ENCODE data around the gene DCP1A. TPM values are rescaled to one million over a fixed set of nuclear protein-coding genes. Genes with fewer than 3 reads are reported as not detected.

The DCP1A gene
- total RNA-seq, 1 experiment from 2014 or later: 12.7 TPM

GRCh38 chr3:53244271-53244670 lies 103.1 kb downstream of the DCP1A start:
- no peak overlapping the region for H3K4me2 ChIP-seq (ENCODE audit: low read length)
- ATAC-seq (no peak), DNase-seq (no peak)
- no peaks in the 10 kb centered on the region for H3K4me1 ChIP-seq (ENCODE audit: insufficient read depth, low read length)
- intact Hi-C loops (cut with micrococcal nuclease): no loop called here
- peaks cover 72% of the 10 kb centered on the region for H4K20me1 ChIP-seq (ENCODE audit: low read length)
- ChIA-PET CTCF (no interaction called here), POLR2A (ENCODE audit: unreplicated experiment) (no interaction called here)
- H3F3A ChIP-seq (ENCODE audit: low read length, unreplicated experiment): peaks cover 3% of the 10 kb centered on the region
- no peaks in the 10 kb centered on the region for H3K9me3 ChIP-seq (ENCODE audit: low read length)
- no peak overlapping the region for H3K27ac ChIP-seq (ENCODE audit: low read length)
- H3K4me3 ChIP-seq (ENCODE audit: low read length): no peak overlapping the region
- H3K27me3 ChIP-seq (ENCODE audit: low read length): no peaks in the 10 kb centered on the region
- no peak overlapping the region for H2AFZ ChIP-seq (ENCODE audit: low read length)
- no TSS peak for BruUV-seq (replicated peaks)
- H3K9me2 ChIP-seq (replicated peaks; ENCODE audit: low read length): no peaks in the 10 kb centered on the region
- peaks cover 53% of the 10 kb centered on the region for H3K36me3 ChIP-seq (ENCODE audit: low read depth, low read length)
- no peak overlapping the region for H3K9ac ChIP-seq (ENCODE audit: low read length)
- peaks cover 91% of the 10 kb centered on the region for H3K79me2 ChIP-seq (ENCODE audit: low read length)
- no peak for TF ChIP-seq EZH2phosphoT487 (IDR thresholded peaks at IDR 0.05; ENCODE audit: borderline replicate concordance, low read length)
- no peak for TF ChIP-seq CTCF (conservative IDR thresholded peaks at IDR 0.05; ENCODE audit: low read depth, low read length)
- no peak for TF ChIP-seq EZH2 (IDR thresholded peaks at IDR 0.05; ENCODE audit: low read length, unreplicated experiment)

- peaks cover 2% of the 10 kb centered on the region for H3K4me1 ChIP-seq (ENCODE audit: insufficient read depth, low read length)
- no peaks in the 10 kb centered on the region for H3K9me2 ChIP-seq (replicated peaks; ENCODE audit: low read length)
- ATAC-seq (no peak; the same call in 1 of the 2 replicates), DNase-seq (no peak)
- no TSS peak for BruUV-seq (replicated peaks)
- TF ChIP-seq CTCF (conservative IDR thresholded peaks at IDR 0.05; ENCODE audit: low read depth, low read length): no peak
- ChIA-PET CTCF (no interaction called here), POLR2A (ENCODE audit: unreplicated experiment) (no interaction called here)
- H3K9me3 ChIP-seq (ENCODE audit: low read length): no peaks in the 10 kb centered on the region
- H3F3A ChIP-seq (ENCODE audit: low read length, unreplicated experiment): peaks cover 7% of the 10 kb centered on the region
- intact Hi-C loops (cut with micrococcal nuclease): no loop called here
- no peak overlapping the region for H3K27ac ChIP-seq (ENCODE audit: low read length)
- peaks cover 86% of the 10 kb centered on the region for H3K79me2 ChIP-seq (ENCODE audit: low read length)
- H3K27me3 ChIP-seq (ENCODE audit: low read length): no peaks in the 10 kb centered on the region
- peaks cover 58% of the 10 kb centered on the region for H3K36me3 ChIP-seq (ENCODE audit: low read depth, low read length)
- H3K4me3 ChIP-seq (ENCODE audit: low read length): no peak overlapping the region
- H3K4me2 ChIP-seq (ENCODE audit: low read length): no peak overlapping the region
- H3K9ac ChIP-seq (ENCODE audit: low read length): no peak overlapping the region
- no peak overlapping the region for H2AFZ ChIP-seq (ENCODE audit: low read length)
- peaks cover 68% of the 10 kb centered on the region for H4K20me1 ChIP-seq (ENCODE audit: low read length)
These were observed 103.6 kb downstream of the DCP1A start for GRCh38 chr3:53243785-53244184.

- Histone ChIP-seq H3F3A (ENCODE audit: low read length, unreplicated experiment) (peaks cover 11% of the 10 kb centered on the region), H3K9ac (ENCODE audit: low read length) (no peak overlapping the region), H3K36me3 (ENCODE audit: low read depth, low read length) (peaks cover 62% of the 10 kb centered on the region), H3K9me3 (ENCODE audit: low read length) (no peaks in the 10 kb centered on the region), H4K20me1 (ENCODE audit: low read length) (peaks cover 67% of the 10 kb centered on the region), H3K79me2 (ENCODE audit: low read length) (peaks cover 80% of the 10 kb centered on the region), H3K27ac (ENCODE audit: low read length) (no peak overlapping the region), H3K27me3 (ENCODE audit: low read length) (no peaks in the 10 kb centered on the region), H2AFZ (ENCODE audit: low read length) (no peak overlapping the region), H3K4me3 (ENCODE audit: low read length) (no peak overlapping the region), H3K4me1 (ENCODE audit: insufficient read depth, low read length) (peaks cover 8% of the 10 kb centered on the region), H3K9me2 (replicated peaks; ENCODE audit: low read length) (no peaks in the 10 kb centered on the region), H3K4me2 (ENCODE audit: low read length) (no peak overlapping the region)
- intact Hi-C loops (cut with micrococcal nuclease): no loop called here
- POLR2A ChIA-PET (ENCODE audit: unreplicated experiment): no interaction called here
- TF ChIP-seq EZH2phosphoT487 (IDR thresholded peaks at IDR 0.05; ENCODE audit: borderline replicate concordance, low read length) (no peak), CTCF (conservative IDR thresholded peaks at IDR 0.05; ENCODE audit: low read depth, low read length) (no peak), EZH2 (IDR thresholded peaks at IDR 0.05; ENCODE audit: low read length, unreplicated experiment) (no peak)
- no peak for ATAC-seq
- CTCF ChIA-PET: no interaction called here
- no peak for DNase-seq
- BruUV-seq (replicated peaks): no TSS peak
These were observed 104.2 kb downstream of the DCP1A start for GRCh38 chr3:53243165-53243564.

All from PC-3 (cell line).